HG02870 (cell line): ENCODE measurements around the gene NDRG2.
"Not testable (repeated sequence)": the region's sequence is repeated elsewhere in the genome, so short reads cannot be mapped to it uniquely, and the experiment has no call there.

Experiments
- ATAC-seq: cut with Tn5 transposase; IDR thresholded peaks from one replicate; pipeline ENCODE4 v1.9.1; 2021; ENCODE audit warnings: mild to moderate bottlenecking, moderate library complexity; ENCODE audit not compliant: unreplicated experiment

The NDRG2 gene

GRCh38 chr14:21056520-21057163 is 31.8 kb upstream of the NDRG2 start:
- ATAC-seq: no peak

GRCh38 chr14:21055432-21056117 is 30.7 kb upstream of the NDRG2 start:
- no peak for ATAC-seq

- ATAC-seq: no peak
Observed at GRCh38 chr14:21054768-21055145, 29.9 kb upstream of the NDRG2 start.

- no peak for ATAC-seq
Observed at GRCh38 chr14:21054123-21054767, 29.4 kb upstream of the NDRG2 start.

GRCh38 chr14:21053184-21054122 is 28.6 kb upstream of the NDRG2 start:
- ATAC-seq: no peak

- ATAC-seq: no peak
Observed at GRCh38 chr14:21050597-21050996, 25.7 kb upstream of the NDRG2 start.

- no peak for ATAC-seq
Observed at GRCh38 chr14:21049271-21049673, 24.4 kb upstream of the NDRG2 start.

GRCh38 chr14:21048638-21049037 is 23.8 kb upstream of the NDRG2 start:
- ATAC-seq: no peak

- no peak for ATAC-seq
Observed at GRCh38 chr14:21047378-21047781, 22.5 kb upstream of the NDRG2 start.

- ATAC-seq: no peak
Observed at GRCh38 chr14:21043974-21044618, 19.2 kb upstream of the NDRG2 start.

- ATAC-seq: no peak
Observed at GRCh38 chr14:21043387-21043973, 18.6 kb upstream of the NDRG2 start.

- ATAC-seq: no peak
Observed at GRCh38 chr14:21042918-21043317, 18.1 kb upstream of the NDRG2 start.

GRCh38 chr14:21041676-21042433 is 17.0 kb upstream of the NDRG2 start, which contains the start of gene RNASE7:
Gene RNASE7, plus strand, starts transcription at chr14:21042362. Its CDS starts 631 bp downstream, at chr14:21042993.
- ATAC-seq: no peak

- ATAC-seq: not testable (repeated sequence)
Observed at GRCh38 chr14:21040941-21041340, 16.1 kb upstream of the NDRG2 start.

GRCh38 chr14:21040370-21040925 is 15.6 kb upstream of the NDRG2 start:
- ATAC-seq: no peak

- peak; percentile 78 for ATAC-seq
Observed at GRCh38 chr14:21039585-21040369, 14.9 kb upstream of the NDRG2 start.

- no peak for ATAC-seq
Observed at GRCh38 chr14:21038441-21039422, 13.9 kb upstream of the NDRG2 start.
